Upper lobe of left lung (tissue), 4 donors: Measurements from ENCODE around the gene ABCC4.

Source experiments
- CTCF ChIP-seq, 6 experiments: fragments of 450-650 bp in 4 of 6; fragments of 200-600 bp in 2 of 6; sonication (generic) in 2 of 6; IDR thresholded peaks; one replicate each; pipeline ENCODE4 v1.5.1; 2016 to 2019; ENCODE audit warnings: antibody characterized with exemption in 6 of 6
- EP300 ChIP-seq, 4 donors: sonication (generic); formaldehyde crosslinking; IDR thresholded peaks; one replicate each; pipeline ENCODE4 v1.5.1; 2017; ENCODE audit warnings: antibody characterized with exemption in 4 of 4, control low read depth in 2 of 4
- POLR2A ChIP-seq, 4 donors: fragments of 450-650 bp; IDR thresholded peaks; one replicate each; pipeline ENCODE4 v1.5.1; 2016 to 2017; ENCODE audit warnings: antibody characterized with exemption in 4 of 4, mild to moderate bottlenecking in 2 of 4
- POLR2AphosphoS5 ChIP-seq, 2 donors: sonication (generic); formaldehyde crosslinking; IDR thresholded peaks; one replicate each; pipeline ENCODE4 v1.5.1; 2017; ENCODE audit warnings: antibody characterized with exemption in 2 of 2

- TF ChIP-seq CTCF (IDR thresholded peaks at IDR 0.05) (no peak), POLR2A (IDR thresholded peaks at IDR 0.05) (no peak), EP300 (IDR thresholded peaks at IDR 0.05) (no peak), POLR2AphosphoS5 (IDR thresholded peaks at IDR 0.05) (no peak)
Measured at GRCh38 chr13:95220611-95221010, 80.6 kb downstream of the ABCC4 start.
